Cardiac septum (tissue), 1 donor: Measurements from ENCODE around the gene SND1. TPM values are rescaled to one million over a fixed set of nuclear protein-coding genes. Genes with fewer than 3 reads are reported as not detected.

Experiments
- DNase-seq: peaks from one replicate; pipeline ENCODE4 v3.0.0-alpha.2; 2020; ENCODE audit warnings: low spot score
- intact Hi-C: fragments of 100-400 bp; cut with DNase I; formaldehyde crosslinking; loops from one replicate; pipeline ENCODE4 v1.14.0; 2022
- total RNA-seq: library from RNA; stranded (reverse); fragmentation: NEBNext Ultra II Directional; extraction: Animal tissue kit (Norgen Biotek cat#: 25700); gene quantifications from one replicate; pipeline ENCODE4 v1.2.1, GENCODE V29; 2021
- donor health status: DM: no; HTN: no; CAD: no.

The SND1 gene
- total RNA-seq, 1 donor from 2014 or later = 66.7 TPM

DNA sequence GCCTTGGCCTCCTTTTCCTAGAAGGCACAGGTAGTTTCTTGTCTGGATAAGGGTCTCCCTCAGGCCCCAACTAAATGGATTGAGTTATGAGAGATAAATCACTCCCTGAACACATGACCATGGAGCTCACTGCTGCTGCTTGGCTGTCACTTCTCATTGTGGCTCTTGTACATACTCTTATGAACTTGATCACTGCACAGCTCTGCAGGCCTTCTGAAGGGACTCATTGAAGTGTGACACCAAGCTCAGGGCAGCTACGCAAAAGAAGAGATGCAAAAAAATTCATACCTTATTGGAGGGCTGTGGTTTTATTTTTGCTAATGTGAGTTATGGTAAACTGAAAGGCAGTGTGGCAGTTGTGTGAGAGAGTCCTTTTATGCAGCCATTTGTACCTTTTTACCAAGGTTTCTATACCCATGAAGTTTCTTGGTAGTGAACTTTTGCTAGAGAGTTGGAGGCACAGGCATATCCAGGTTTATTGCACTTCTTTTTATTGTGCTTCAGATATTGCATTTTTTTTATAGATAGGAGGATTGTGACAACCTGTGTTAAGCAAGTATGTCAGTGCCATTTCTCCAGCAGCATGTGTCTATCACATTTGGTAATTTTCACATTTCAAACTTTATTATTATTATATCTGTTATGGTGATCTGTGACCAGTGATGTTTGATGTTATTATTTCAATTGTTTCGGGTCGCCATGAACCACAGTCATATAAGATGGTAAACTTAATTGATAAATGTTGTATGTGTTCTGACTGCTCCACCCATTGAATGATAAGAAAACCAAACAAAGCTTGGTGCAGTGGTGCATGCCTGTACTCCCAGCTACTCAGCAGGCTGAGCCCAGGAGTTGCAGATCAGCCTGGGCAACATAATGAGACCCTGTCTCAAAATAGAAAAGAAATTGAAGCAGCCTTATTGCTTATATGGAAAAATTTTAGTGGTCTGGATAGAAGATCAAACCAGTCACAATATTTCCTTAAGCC is 278.6 kb downstream of the SND1 start:
- DNase-seq = no peak
- intact Hi-C loops = loop anchor here (10.0 kb wide), 1 partner anchor 216 kb away; no protein-coding TSS in a partner anchor

DNA sequence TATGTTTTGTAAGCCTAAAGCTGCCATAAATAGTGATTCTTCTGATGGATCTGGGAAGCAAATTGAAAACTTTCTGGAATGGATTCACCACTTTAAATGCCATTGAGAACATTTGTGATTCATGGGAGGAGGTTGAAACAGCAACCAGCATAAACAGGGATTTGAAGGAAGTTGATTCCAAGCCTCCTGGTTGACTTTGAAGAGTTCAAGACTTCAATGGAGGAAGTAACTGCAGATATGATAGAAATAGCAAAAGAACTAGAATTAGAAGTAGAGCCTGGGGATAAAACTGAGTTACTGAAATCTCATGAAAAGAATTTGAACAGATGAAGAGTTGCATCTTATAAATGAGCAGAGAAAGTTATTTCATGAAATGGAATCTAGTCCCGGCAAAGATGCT is 280.1 kb downstream of the SND1 start:
- intact Hi-C loops = loop anchor here (10.0 kb wide), 1 partner anchor 217 kb away; no protein-coding TSS in a partner anchor
- no peak for DNase-seq

DNA sequence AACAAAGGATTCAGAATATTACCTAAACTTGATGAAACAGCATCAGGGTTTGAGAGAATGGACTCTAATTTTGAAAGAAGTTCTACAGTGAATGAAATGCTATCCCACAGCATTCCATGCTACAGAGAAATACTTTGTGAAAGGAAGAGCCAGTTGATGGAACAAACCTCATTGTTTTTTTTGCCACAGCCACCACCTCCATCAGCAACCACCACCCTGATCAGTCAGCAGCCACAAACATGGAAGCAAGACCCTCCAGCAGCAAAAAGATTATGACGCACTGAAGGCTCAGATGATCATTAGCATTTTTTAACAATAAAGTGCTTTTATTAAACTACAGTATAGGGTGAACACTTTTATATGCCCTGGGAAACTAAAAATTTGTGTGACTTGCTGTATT is 280.5 kb downstream of the SND1 start:
- DNase-seq = no peak
- intact Hi-C loops = loop anchor here (10.0 kb wide), 1 partner anchor 218 kb away; no protein-coding TSS in a partner anchor

DNA sequence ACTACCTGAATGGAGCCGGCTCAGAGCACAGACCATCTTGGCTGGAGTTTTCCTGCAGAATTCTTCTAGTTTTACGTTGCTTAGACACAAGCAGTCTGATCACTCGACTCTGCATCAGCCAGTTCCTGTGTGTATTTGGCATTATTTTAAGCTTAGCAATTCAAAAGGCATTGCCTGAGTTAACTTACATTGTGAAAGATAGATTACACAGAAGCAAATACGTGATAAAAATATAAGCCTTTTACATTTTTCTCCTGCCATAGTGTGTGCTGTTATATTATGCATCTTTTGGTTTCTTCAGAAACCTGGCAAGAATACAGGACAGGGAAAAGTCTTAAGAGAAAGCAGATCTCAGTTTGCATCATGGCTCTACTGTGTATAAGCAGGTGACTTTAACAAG is 281.2 kb downstream of the SND1 start:
- DNase-seq = no peak
- intact Hi-C loops = loop anchor here (10.0 kb wide), 1 partner anchor 218 kb away; no protein-coding TSS in a partner anchor

DNA sequence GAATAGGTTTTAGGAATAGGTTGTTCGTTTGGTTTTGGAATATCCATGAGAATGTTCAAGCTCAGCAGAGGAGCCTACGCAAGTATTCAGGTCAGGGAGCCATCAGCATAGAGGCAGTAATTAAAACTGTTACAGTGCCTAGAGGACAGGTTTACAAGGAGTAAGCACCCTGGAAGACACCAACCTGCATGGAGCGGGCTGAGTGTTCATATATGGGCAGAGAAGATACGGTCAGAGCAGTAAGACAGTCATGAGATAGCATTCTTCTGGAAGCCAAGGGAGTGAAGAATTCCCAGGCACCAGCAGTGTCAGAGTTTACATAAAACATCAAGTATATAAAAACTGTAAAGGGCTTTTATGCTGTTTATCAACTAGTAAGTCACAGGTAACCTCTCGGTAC is 282.7 kb downstream of the SND1 start:
- no peak for DNase-seq
- intact Hi-C loops = loop anchor here (10.0 kb wide), 1 partner anchor 220 kb away; no protein-coding TSS in a partner anchor

DNA sequence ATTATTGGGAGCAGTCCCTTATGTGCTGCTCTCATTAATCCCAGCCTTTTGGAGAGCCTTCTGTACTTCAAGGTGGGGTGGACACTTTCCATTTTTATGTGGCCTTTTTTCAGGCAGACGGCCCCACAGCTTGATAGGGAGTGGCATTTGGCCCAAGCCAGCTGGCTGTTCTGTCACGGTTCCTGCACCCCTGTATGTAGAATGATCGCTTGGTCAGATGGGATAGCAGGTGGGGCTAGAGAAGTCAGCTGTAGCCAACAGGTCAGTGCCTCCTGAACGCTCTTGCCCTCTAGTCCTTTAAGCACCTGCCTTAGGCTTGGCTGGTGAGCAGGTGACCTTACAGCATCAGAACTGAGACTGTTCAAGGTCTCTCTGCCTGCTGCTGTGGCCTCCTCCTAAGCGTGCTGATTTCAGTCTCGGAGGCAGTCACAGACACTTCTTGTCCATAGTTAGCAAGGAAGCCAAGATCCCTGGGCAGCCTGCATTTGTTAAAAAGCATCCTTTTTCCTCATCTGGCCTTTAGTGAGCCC is 283.9 kb downstream of the SND1 start:
- intact Hi-C loops = loop anchor here (10.0 kb wide), 1 partner anchor 221 kb away; no protein-coding TSS in a partner anchor

DNA sequence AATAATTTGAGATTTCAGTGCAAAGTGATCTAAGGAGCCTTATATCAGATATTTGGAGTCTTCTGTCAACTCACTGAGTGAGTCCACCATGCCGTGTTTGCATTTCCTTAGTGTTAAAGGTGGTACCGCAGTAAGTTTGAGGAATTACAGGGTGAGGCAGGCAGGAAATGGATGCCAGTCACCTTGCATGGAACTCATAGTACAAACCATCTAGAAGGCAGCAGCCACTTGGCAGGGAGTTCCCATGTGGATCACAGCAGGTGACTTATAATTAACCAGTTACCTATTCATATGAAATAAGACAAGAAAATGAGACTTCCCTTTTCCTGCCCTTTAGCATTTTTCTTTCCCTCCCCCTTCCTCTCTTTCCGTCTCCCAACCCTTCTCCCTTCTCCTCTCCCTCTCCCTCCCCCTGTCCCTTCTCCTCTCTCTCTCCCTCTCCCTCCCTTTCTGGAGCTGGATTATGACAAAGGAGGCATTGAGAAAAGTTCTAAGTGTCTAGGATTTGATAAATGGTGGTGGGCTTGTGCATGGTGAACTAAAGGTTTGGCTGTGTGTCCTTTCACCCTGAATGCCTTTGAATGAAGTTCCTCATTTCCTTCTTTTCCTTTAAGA is 285.2 kb downstream of the SND1 start:
- no peak for DNase-seq
- intact Hi-C loops = loop anchor here (10.0 kb wide), 1 partner anchor 222 kb away; no protein-coding TSS in a partner anchor

More for the DNA sequence above, 283.9 kb downstream of the SND1 start:
- DNase-seq = no peak

DNA sequence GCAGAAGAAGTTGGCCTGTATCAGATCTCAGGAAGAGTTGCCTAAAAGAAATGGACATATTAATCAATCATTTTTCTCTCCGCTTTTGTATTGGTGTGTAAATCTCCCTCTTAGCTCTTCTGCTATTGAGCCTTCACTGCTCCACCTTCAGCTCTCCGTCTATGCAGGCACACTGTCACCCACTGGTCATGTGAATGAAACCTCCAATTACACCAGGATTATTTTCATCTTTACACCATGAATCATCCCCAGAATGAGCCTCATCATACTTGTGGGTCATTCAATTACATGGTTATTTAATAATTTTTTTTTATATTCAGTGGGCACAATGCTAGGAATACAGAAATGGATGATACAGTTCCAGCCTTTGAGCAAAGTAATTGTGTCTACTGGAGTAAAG is 286.6 kb downstream of the SND1 start:
- no peak for DNase-seq
- intact Hi-C loops = loop anchor here (10.0 kb wide), 1 partner anchor 224 kb away; no protein-coding TSS in a partner anchor

DNA sequence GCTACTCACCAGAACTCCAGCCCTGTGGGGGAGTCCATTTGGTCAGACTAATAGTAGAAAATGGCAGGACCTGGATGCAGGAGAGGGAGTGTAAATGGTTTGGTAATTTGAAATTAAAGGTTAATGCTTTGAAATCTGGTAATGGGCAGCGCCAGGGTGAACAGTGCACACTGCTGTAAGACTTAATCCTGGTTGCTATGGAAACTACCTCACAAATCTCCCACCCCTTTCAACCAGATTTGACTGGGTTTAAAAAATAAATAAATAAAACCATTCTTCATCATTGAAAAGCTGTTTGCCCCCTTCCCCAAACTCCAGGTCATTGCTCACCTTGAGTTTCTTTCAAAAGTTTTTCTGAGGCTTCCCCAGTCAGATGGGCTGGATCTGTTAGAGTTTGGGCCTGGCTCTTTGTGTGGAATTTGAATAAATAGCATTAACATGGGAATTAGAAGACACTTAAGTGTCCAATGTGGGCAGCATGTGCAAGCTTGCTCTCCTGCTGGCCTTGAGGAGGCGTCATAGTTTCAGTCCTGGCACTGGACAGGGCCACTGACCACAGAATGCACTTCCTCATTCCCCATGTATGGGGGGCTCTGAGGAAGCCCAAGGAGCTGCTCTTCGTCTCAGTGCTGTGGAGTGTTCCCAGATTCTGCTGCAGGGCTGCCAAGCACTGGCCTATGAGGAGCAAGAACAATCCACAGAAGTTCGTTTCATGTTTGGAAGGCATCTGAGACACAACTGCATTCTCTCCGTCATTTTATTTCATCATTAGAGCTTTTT is 288.6 kb downstream of the SND1 start:
- intact Hi-C loops = loop anchor here (10.0 kb wide), 1 partner anchor 264 kb away; no protein-coding TSS in a partner anchor
- no peak for DNase-seq

DNA sequence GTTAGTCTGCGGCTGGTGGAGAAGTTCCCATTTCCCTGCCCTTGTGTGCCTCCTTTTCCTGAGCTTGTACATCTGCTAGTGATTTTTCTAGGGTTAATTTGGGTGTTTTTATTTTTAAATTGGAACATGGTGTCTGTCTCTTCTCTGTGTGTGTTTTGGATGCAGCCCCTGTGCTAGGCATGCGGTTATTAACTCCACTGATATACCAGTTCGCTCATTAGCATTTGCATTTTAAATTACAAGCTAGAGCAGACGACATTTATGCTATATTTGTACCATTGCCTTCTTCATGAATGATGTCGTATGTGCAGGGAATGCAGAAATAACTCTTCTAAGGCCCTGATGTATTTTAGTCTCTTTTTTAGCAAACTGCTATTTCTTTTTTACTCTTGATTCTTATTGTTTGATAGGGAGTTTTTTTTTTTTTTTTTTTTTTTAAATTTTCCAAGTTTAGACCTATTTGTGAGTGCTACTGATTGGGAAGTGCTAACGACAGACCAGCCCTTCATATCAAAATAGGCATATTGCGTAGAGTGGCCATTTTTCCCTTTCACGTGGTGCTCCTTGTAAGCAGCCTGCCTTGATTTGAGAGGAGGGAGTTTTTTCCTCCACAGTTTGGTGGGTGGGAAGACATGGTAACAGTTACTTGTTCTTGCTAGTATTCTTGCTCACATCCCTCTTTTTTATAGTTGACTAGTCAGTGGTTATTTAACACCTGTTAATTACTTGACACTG is 289.6 kb downstream of the SND1 start:
- intact Hi-C loops = loop anchor here (10.0 kb wide), 1 partner anchor 263 kb away; no protein-coding TSS in a partner anchor

DNA sequence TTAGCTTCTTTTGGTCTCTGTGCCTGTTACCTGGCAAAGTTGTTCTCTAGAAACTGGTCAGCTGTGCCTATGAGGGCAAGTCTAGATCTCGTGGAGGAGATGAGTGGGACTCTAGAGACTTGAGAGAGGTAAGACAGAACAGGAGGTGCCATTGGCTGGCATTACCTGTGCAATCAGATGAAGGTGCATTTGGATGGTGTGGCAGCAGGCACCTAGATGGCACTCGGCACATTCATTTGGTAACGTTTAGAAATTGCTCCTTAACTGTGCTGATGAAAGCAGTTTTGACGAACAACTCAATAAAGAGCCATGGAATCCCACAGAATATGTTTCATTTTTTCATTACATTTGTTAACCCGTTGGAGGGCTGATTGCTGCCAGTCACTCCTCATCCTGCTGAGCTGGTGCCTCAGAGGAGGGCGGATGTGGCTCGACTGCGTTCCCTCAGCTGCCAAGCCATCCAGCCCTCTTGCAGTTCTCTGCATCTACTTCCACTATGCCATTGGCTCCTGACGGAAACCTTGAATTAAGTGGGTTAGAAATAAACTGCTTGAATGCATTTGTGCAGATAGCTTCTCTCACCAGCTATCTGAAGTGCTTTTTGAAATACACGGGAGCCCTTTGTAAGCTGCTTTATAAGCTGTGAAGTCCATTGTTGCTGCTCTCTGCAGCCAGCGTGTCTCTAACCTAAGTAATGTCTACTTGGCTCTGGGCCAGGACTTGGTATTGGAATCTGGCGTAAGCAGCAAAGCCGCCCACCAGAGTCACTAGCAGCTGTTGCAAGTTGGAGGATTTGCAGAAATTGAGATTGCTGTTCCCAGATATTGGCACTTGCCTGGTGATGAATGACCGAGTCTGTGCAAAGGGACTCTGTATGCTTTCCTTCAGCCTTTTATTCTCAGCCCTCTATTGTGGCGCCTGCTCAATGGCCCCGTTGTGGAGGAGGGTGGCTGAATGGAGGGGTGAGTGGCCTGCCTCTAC is 291.8 kb downstream of the SND1 start:
- DNase-seq = no peak
- intact Hi-C loops = loop anchor here (10.0 kb wide), 1 partner anchor 261 kb away; no protein-coding TSS in a partner anchor

More for the DNA sequence above, 289.6 kb downstream of the SND1 start:
- DNase-seq = no peak

DNA sequence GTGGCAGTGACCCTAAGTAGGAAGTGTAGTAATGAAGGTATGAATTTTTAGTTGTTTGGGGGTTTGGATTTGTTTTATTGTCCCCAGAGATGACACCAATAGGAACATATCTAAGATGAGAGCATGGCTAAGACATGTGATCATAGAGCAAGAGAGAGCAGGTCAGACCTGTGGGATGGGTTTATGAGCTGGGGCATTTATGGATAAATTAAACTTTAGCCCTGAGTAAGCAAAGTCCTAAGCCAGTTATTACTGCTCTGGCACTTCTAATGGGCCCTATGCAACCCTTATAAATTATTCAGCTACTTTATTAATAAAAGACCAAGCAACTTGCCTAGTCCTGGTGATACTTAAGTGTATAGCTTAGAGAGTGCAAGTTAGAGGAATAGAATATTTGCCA is 294.1 kb downstream of the SND1 start:
- intact Hi-C loops = loop anchor here (10.0 kb wide), 1 partner anchor 259 kb away; no protein-coding TSS in a partner anchor
- no peak for DNase-seq

DNA sequence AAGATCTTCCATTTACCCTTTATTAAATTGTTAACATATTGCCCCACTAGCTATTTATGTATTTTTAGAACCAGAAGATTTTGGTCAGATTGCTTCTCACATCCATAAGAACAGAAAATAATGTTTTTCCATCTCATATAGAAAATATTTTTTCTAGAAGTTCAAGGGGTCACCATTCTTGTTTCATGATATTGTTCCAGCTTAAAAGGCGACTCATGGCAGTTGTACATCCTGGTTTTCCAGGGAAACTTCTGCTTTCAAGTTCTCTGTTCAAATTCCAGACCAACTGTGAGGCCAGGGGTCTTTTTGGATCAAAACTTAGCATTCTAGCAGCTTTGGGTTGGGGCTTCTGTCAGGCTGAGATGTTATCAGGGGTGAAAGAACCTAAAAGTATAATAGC is 294.9 kb downstream of the SND1 start:
- intact Hi-C loops = loop anchor here (10.0 kb wide), 1 partner anchor 258 kb away; no protein-coding TSS in a partner anchor
- no peak for DNase-seq

DNA sequence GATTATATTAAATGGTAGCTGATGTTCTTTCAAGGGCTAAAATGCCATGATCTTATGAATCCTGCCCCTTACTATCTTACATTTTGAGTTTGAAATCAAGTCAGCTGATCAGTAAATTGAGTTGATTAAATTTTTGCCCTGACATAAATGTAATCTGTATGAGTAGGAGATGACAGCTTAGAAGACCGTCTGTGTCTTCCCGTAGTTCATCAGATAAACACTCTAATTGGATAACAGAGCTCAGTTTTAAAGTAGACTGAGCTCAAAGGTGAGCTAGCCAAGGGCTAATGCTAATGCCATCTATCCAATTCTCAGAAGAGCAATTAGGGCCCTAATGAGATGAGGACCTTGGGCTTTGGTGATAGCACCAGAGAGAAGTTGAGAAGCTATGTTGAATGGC is 296.3 kb downstream of the SND1 start:
- intact Hi-C loops = loop anchor here (10.0 kb wide), 1 partner anchor 256 kb away; no protein-coding TSS in a partner anchor
- no peak for DNase-seq

DNA sequence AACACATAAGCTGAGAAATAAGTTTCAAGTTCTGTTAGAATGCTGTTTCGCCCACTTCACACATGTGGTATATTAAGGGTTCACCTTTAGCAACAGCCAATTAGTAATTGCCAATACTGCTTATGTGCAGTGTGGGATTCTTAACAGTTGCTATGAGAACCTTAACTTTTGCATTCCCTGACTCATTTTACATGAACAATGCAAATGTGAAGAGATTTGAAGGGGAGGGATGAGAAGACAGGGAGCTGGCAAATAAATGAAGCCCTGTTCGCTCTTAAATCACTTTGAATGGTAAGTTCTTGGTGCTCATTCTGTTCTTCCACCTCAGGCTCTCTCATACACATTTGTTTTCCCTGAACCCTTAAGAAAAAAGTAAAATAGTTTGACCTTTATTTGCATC is 296.9 kb downstream of the SND1 start:
- intact Hi-C loops = loop anchor here (10.0 kb wide), 1 partner anchor 256 kb away; no protein-coding TSS in a partner anchor

DNA sequence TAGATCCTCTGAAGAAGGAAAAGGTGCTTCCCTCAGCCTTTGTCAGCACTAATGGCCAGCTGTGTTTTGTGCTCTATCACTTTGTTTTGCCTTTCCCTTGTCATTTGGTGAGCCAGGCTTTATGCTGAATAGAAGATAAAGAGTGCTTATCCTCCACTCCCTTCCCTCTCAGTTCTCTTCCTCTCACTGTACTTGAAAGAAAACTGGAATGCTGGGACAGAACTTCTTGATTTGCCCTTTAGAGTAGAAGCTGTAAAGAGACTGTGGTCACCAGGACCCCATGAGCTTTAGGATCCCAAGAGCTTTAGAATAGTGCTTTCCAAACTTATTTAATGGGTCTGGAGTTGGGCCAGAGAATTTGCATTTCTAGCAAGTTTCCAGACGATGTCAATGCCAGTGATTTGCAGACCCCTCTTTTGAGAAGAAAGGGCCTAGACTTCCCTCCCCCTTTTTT is 297.8 kb downstream of the SND1 start:
- no peak for DNase-seq
- intact Hi-C loops = loop anchor here (10.0 kb wide), 1 partner anchor 255 kb away; no protein-coding TSS in a partner anchor

More for the DNA sequence above, 296.9 kb downstream of the SND1 start:
- no peak for DNase-seq
